ENCODE measurements around the gene ARL4C. TPM values are rescaled to one million over a fixed set of nuclear protein-coding genes. Genes with fewer than 3 reads are reported as not detected.

The ARL4C gene, protein sequence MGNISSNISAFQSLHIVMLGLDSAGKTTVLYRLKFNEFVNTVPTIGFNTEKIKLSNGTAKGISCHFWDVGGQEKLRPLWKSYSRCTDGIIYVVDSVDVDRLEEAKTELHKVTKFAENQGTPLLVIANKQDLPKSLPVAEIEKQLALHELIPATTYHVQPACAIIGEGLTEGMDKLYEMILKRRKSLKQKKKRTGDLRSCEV
- 16.4 to 129 TPM (median 127 TPM) in 3 replicates for total RNA-seq
- long read RNA-seq, full-length matches to known transcripts: 478 of 486 reads
- long read RNA-seq, partial matches to known transcripts: 0 of 486 reads
- long read RNA-seq, other reads (novel, unspliced or antisense): 8 of 486 reads

DNA sequence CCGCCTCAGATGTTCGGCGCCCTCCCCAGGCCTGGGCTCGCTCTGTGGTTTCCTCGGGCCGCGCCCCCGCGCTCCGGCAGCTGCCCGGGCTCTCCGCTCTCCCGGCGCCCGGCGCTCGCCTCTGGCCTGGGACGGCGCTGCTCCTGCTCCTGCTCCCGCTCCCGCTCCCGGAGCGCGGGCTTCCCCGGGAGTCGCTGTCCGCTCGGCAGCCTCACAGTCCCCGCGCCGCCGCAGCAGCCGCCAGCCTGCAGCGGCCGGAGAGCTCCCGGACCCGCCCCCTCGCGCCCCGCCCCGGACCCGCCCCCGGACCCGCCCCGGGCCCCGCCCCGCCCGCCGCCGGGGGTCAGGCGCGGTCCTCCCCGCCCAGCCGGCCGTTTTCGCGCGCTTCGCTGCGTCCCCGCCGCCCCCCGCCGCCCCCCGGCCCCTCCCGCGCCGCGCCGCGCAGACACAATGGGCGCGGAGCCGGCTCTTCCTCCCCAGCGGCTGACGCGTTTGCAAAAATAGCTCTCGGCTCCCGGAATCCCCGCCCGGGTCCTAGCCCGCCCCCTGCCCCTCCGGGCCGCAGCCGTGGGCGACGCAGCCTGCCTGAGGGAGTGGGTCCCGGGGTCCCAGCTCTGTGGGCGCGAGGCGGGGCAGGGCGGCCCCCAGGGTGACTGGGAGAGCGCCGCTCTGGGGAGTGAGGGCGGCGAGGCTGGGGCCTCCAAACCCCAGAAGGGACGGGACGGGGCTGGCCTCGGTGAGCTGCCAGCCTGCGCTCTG lies at the start of gene ARL4C:
ARL4C (minus strand) TSS at position 247 of the 759 bp plus-strand sequence. CDS start 495 bp downstream, outside the sequence.
- H3K36me3 Mint-ChIP-seq (ENCODE audit: low read depth): peaks cover 25% of the 10 kb centered on the region
- H3K27me3 Mint-ChIP-seq (ENCODE audit: low read depth): no peaks in the 10 kb centered on the region
- TF ChIP-seq, protein P1, sequence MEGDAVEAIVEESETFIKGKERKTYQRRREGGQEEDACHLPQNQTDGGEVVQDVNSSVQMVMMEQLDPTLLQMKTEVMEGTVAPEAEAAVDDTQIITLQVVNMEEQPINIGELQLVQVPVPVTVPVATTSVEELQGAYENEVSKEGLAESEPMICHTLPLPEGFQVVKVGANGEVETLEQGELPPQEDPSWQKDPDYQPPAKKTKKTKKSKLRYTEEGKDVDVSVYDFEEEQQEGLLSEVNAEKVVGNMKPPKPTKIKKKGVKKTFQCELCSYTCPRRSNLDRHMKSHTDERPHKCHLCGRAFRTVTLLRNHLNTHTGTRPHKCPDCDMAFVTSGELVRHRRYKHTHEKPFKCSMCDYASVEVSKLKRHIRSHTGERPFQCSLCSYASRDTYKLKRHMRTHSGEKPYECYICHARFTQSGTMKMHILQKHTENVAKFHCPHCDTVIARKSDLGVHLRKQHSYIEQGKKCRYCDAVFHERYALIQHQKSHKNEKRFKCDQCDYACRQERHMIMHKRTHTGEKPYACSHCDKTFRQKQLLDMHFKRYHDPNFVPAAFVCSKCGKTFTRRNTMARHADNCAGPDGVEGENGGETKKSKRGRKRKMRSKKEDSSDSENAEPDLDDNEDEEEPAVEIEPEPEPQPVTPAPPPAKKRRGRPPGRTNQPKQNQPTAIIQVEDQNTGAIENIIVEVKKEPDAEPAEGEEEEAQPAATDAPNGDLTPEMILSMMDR (IDR thresholded peaks at IDR 0.05): no peak
- peak within 1 kb of the TSS; percentile 97 for H3K4me3 Mint-ChIP-seq (ENCODE audit: unreplicated experiment)
- no peaks in the 10 kb centered on the region for H3K9me3 Mint-ChIP-seq (ENCODE audit: low read depth)
- H3K4me1 Mint-ChIP-seq (ENCODE audit: low read depth): peaks cover 33% of the 10 kb centered on the region
- DNase-seq (ENCODE audit: low spot score): no peak
- peak within 1 kb of the TSS; percentile 86 for H3K27ac Mint-ChIP-seq (ENCODE audit: unreplicated experiment)

DNA sequence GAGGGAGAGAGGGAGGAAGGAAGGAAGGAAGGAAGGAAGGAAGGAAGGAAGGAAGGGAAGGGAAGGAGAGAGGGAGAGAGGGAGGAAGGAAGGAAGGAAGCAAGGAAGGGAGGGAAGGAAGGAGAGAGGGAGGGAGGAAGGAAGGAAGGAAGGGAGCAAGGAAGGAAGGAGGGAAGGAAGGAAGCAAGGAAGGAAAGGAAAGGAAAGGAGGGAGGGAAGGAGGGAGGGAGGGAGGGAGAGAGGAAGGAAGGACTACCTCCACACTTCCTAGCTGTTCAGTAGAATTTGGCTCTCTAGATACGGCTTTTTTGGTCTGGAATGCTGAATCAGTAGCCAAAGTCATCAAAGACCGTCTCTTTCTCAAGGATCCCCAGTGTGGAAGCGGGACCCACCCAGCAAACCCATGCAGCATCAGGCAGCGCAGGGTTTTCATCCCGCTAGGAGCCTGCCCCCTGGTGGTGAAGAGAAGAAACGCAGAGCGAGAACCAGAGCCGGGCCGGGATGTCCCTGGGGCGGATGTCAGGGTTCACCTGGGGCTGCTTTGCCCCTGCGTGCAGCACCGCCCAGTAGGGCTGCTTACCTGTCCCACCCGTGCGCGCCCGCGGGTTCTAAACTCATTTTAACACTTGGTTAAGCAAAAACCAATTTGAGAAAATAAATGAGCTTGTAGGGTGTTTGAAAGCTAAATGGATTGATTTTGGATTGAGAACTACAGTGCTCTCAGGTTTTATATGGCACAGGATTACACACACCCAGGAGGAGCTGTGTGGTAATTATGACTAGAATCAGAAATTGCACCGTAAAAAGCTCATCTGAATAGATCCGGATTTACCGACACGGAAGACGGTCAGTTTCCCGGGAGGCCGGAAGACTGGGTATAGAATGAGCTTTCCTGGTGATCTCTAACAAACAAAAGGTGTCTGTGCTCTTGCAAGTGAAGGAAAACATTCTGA lies 48.1 kb upstream of the ARL4C start:
- peaks cover 15% of the 10 kb centered on the region for H3K4me1 Mint-ChIP-seq (ENCODE audit: low read depth)

DNA sequence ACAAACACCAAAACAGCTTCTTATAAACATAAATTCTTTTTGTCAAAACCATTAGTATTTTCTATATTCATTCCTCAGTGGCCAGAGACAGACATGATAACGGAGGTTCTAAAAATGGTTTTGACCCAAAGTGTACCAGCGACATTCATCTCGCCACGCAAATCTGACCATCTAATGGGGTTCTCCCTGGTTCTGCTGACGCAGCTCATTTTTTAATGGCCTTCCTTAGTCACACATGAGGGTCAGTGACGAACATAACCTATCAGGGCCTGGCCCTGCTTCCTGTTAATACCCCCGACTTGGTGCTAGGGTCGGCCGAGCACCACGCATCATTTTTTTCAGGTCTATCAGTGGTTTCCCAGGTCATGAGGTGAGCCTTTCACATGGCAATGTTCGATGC lies 45.9 kb upstream of the ARL4C start:
- TF ChIP-seq, protein P1 (IDR thresholded peaks at IDR 0.05): no peak
- H3K4me1 Mint-ChIP-seq (ENCODE audit: low read depth): peaks cover 6% of the 10 kb centered on the region
- H3K36me3 Mint-ChIP-seq (ENCODE audit: low read depth): no peaks in the 10 kb centered on the region
- H3K9me3 Mint-ChIP-seq (ENCODE audit: low read depth): no peaks in the 10 kb centered on the region
- peaks cover 5% of the 10 kb centered on the region for H3K27me3 Mint-ChIP-seq (ENCODE audit: low read depth)
- H3K27ac Mint-ChIP-seq (ENCODE audit: unreplicated experiment): no peak overlapping the region
- DNase-seq (ENCODE audit: low spot score): no peak
- no peak overlapping the region for H3K4me3 Mint-ChIP-seq (ENCODE audit: unreplicated experiment)

More for the DNA sequence above, 48.1 kb upstream of the ARL4C start:
- H3K4me3 Mint-ChIP-seq (ENCODE audit: unreplicated experiment): no peak overlapping the region
- no peak overlapping the region for H3K27ac Mint-ChIP-seq (ENCODE audit: unreplicated experiment)
- peaks cover 5% of the 10 kb centered on the region for H3K27me3 Mint-ChIP-seq (ENCODE audit: low read depth)
- no peaks in the 10 kb centered on the region for H3K9me3 Mint-ChIP-seq (ENCODE audit: low read depth)
- H3K36me3 Mint-ChIP-seq (ENCODE audit: low read depth): no peaks in the 10 kb centered on the region
- TF ChIP-seq, protein P1 (IDR thresholded peaks at IDR 0.05): peak; percentile 96
- DNase-seq (ENCODE audit: low spot score): no peak

DNA sequence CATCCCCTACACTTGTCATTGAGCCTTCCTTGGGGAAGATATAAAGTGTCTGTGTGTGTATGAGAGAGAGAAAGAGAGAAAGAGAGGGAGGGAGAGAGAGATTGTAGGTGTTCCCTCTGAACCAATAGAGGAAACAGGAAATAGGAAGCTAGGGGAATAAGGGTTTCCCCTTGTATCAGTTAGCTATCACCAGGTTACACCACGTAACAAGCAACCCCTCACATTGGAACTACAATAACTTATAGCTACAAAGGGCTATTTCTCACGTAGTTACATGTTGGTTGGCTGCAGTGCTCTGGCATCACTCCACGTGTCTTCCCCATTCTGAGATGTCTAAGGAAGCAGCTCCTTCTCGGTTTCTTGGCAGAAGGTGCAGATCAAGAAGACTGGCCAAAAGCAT lies 41.0 kb upstream of the ARL4C start:
- Mint-ChIP-seq H3K4me1 (ENCODE audit: low read depth) (no peaks in the 10 kb centered on the region), H3K27me3 (ENCODE audit: low read depth) (no peaks in the 10 kb centered on the region), H3K36me3 (ENCODE audit: low read depth) (peaks cover 2% of the 10 kb centered on the region), H3K4me3 (ENCODE audit: unreplicated experiment) (no peak overlapping the region), H3K9me3 (ENCODE audit: low read depth) (peaks cover 5% of the 10 kb centered on the region), H3K27ac (ENCODE audit: unreplicated experiment) (no peak overlapping the region)
- no peak for DNase-seq (ENCODE audit: low spot score)
- TF ChIP-seq, protein P1 (IDR thresholded peaks at IDR 0.05): no peak
